Vagina (tissue), 2 donors: ENCODE measurements around the gene SMPX.

ENCODE experiments used
- POLR2A ChIP-seq, 2 donors: fragments of 450-650 bp; IDR thresholded peaks; one replicate each; pipeline ENCODE4 v1.6.1; 2017; ENCODE audit warnings: antibody characterized with exemption in 2 of 2, mild to moderate bottlenecking in 2 of 2, moderate library complexity in 2 of 2
- POLR2AphosphoS5 ChIP-seq, 2 donors: sonication (generic); formaldehyde crosslinking; IDR thresholded peaks; one replicate each; pipeline ENCODE4 v1.9.0; 2017; ENCODE audit warnings: antibody characterized with exemption in 2 of 2, mild to moderate bottlenecking in 2 of 2, low read depth in 1 of 2; ENCODE audit not compliant: insufficient read depth in 1 of 2
- TF ChIP-seq, protein P1 (sequence below), 3 experiments: fragments of 450-650 bp in 2 of 3; fragments of 200-600 bp in 1 of 3; sonication (generic) in 1 of 3; IDR thresholded peaks; one replicate each; pipeline ENCODE4 v1.5.1; 2017 to 2019; ENCODE audit warnings: antibody characterized with exemption in 3 of 3, mild to moderate bottlenecking in 2 of 3, moderate library complexity in 2 of 3

DNA sequence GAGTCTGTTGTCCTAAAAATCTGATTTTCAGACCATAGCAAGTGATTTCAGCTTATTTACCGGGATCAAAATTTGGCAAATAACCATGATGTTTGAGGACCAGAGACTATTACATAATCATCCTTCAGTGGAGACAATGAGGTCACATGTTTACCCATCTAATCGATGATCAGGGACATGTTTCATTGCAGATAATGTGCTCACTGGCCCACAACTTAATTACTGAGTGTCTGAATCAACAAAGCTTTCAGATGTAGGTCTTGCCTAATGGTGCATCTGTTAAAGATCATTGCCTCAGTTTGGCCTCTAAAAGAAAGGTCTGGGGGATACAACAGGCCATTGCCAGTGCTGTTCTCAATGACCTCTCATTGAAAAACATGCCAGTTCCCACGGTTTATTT lies 56.9 kb downstream of the SMPX start:
- TF ChIP-seq, protein P1, sequence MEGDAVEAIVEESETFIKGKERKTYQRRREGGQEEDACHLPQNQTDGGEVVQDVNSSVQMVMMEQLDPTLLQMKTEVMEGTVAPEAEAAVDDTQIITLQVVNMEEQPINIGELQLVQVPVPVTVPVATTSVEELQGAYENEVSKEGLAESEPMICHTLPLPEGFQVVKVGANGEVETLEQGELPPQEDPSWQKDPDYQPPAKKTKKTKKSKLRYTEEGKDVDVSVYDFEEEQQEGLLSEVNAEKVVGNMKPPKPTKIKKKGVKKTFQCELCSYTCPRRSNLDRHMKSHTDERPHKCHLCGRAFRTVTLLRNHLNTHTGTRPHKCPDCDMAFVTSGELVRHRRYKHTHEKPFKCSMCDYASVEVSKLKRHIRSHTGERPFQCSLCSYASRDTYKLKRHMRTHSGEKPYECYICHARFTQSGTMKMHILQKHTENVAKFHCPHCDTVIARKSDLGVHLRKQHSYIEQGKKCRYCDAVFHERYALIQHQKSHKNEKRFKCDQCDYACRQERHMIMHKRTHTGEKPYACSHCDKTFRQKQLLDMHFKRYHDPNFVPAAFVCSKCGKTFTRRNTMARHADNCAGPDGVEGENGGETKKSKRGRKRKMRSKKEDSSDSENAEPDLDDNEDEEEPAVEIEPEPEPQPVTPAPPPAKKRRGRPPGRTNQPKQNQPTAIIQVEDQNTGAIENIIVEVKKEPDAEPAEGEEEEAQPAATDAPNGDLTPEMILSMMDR (IDR thresholded peaks at IDR 0.05) = no peak
- TF ChIP-seq POLR2A (IDR thresholded peaks at IDR 0.05) = no peak
- no peak for TF ChIP-seq POLR2AphosphoS5 (IDR thresholded peaks at IDR 0.05; ENCODE audit: insufficient read depth in 1 of 2, low read depth in 1 of 2)
